GM18868 (cell line): Measurements from ENCODE around the gene FBF1.
A peak's percentile ranks its signal among the peaks of the same experiment; 100 is the strongest.
"Not testable (repeated sequence)": the region's sequence is repeated elsewhere in the genome, so short reads cannot be mapped to it uniquely, and the experiment has no call there.

Source experiments
- ATAC-seq: cut with Tn5 transposase; IDR thresholded peaks from one replicate; pipeline ENCODE4 v1.9.1; 2021; ENCODE audit warnings: mild to moderate bottlenecking, moderate library complexity; ENCODE audit not compliant: unreplicated experiment

The FBF1 gene

DNA sequence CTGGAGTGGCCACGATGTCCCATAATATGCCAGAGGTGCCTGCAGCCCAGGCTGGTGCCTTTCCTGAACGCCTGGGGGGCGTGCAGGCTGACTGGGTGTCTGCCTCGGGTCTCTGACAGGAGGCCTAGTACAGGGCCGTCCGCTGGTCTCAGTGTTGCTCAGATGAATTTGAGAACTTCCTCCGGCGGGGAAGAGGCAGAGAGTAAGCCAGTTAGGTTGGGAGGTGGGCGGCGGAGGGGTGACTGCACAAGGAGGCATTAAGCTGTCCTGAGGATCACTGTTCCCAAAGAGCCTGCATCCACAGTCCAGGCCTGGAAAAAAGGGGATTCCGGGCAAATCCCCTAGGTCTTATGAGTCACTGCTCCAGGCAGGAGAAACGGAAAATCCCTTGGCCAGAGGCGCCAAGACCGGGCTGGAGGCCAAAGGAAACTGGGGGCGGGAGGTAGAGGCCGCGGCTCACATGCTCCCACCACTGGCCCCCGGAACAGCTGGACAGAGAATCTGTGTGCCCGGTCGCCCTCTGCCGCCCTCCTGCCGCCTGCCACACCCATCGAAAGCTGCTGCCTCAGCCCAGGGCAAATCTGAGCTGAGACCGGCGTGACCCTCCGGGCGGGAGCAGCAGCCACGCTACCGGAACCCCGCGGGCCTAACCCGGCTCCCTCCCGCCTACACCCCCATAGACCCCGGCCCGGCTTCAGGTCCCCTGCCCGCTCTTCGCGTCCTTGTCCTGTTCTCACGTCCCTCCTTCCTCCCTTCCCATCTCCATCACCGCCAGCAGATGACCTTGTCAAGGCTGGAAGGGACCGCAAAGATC, 63.7 kb downstream of the FBF1 start:
- ATAC-seq, result no peak

GRCh38 chr17:75876190-75876937, 64.5 kb downstream of the FBF1 start:
- no peak for ATAC-seq

- no peak for ATAC-seq
Observed at GRCh38 chr17:75875940-75876189, 65.0 kb downstream of the FBF1 start.

- ATAC-seq, result no peak
Observed at GRCh38 chr17:75875182-75875939, 65.5 kb downstream of the FBF1 start.

- ATAC-seq, result no peak
Observed at GRCh38 chr17:75874323-75875181, 66.3 kb downstream of the FBF1 start.

GRCh38 chr17:75873587-75874322, 67.1 kb downstream of the FBF1 start:
- no peak for ATAC-seq

DNA sequence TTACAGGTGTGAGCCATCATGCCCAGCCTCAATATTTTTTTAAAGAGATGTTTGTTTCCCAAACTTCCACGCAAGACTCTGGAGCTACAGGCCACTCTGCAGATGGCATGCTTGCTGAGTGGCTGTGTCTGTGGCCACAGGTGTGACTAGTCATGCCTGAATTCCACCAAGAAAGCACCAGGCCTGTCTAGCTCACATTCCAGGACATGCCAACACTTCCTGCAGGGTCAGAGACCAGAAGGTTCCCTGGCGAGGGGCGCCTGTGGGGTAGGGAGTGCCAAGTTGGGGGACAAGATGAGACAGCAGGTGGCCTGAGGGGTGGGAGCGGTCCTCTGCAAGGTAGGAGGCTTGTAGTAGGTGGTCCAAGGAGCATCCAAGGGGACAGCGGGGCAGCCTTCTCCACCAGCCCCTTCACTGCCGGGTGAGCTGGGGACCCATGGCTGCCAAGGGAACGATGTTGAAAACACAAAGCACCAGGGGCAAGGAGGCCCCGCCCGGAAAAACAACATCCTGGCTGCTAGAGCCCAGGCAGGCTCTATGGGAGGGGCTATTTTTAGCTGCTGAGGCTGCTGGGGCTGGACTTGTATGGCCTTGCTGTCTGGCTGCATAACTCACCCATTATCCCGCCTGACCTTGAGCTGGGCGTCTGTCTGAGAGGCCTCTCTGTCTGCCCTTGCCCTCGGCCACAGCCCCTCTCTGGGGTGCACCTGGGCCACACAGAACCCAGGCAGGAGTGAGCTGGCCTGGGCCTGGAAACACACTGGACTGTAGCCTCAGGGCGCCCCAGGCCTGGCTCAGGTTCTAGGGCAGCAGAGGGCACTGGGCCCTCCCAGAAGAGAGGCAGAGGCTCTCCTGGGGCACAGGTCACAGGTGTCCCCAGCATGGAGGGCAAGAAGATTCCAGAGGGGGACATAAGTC, 68.1 kb downstream of the FBF1 start:
- ATAC-seq, result no peak

DNA sequence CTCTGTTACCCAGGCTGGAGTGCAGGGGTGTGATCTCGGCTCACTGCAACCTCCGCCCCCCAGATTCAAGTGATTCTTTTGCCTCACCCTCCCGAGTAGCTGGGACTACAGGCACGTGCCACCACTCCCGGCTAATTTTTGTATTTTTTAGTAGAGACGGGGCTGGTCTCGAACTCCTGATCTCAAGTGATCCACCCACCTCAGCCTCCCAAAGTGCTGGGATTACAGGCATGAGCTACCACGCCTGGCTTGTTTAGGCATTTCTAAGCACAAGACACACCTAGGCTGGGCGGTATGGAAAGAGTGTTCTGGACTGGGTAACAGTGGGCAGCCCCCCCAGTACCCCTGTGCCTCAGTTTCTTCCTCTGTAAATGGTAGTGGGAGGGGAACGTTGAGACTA, 70.6 kb downstream of the FBF1 start:
- ATAC-seq, result not testable (repeated sequence)

GRCh38 chr17:75869282-75870141, 71.3 kb downstream of the FBF1 start:
- ATAC-seq, result no peak

DNA sequence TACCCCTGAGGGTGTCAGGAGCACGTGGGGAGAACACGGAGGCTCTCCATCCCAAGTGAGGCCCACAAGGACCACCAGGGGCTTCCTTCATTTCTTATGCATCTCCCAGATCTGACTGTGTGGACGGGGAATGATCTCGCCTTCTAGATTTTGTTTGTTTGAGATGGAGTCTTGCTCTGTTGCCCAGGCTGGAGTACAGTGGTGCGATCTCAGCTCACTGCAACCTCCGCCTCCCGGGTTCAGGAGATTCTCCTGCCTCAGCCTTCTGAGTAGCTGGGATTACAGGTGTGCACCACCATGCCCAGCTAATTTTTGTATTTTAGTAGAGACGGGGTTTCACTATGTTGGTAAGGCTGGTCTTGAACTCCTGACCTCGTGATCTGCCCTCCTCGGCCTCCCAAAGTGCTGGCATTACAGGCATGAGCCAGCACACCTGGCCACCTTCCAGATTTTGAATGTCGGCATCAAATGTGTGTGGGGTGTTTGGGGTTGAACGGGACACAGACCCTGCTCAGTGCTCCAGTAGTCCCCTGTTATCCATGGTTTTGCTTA, 72.0 kb downstream of the FBF1 start:
- ATAC-seq, result not testable (repeated sequence)

- not testable (repeated sequence) for ATAC-seq
Observed at GRCh38 chr17:75865404-75866188, 75.2 kb downstream of the FBF1 start.

DNA sequence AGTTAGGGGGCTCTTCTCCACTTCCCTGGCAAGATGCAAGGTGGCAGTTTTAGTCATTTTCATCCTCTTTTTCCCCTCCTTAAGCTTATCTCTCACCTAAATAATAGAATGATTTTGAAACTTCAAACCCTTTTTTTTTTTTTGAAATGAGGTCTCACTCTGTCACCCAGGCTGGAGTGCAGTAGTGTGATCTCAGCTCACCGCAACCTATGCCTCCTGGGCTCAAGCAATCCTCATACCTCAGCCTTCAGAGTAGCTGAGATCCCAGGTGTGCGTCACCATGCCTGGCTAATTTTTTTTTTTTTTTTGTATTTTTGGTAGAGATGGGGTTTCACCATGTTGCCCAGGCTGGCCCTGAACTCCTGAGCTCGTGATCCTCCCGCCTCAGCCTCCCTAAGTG, 76.0 kb downstream of the FBF1 start:
- ATAC-seq, result peak; percentile 27

GRCh38 chr17:75864448-75864871, 76.4 kb downstream of the FBF1 start:
- peak; percentile 79 for ATAC-seq

DNA sequence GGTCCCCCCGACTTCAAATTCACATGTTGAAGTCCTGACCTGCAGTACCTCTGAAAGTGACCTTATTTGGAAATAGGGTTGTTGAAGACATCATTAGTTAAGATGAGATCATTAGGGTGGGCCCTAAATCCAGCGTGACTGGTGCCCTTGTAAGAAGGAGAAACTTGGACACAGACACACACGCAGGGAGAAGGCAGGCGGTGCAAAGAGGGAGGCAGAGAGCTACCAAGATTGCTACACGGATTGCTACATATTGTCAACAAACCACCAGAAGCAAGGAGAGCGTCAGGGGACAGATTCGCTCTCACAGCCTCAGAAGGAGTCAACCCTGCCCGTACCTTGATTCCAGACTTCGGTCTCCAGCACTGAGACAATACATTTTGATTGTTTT, 78.9 kb downstream of the FBF1 start:
- no peak for ATAC-seq
